GM12865 (cell line): ENCODE data around the gene IGSF9B.
"Not testable (repeated sequence)": the region's sequence is repeated elsewhere in the genome, so short reads cannot be mapped to it uniquely, and the experiment has no call there.

Experiments used
- DNase-seq: peaks from one replicate; pipeline ENCODE4 v3.0.0; 2010; ENCODE audit warnings: low read depth
- H3K4me3 ChIP-seq: 2 replicates; pipeline ENCODE4 v1.5.1; 2011; ENCODE audit warnings: mild to moderate bottlenecking, low read depth, low read length, control low read depth
- CTCF ChIP-seq: IDR thresholded peaks from 2 replicates; pipeline ENCODE4 v1.5.1; 2011; ENCODE audit warnings: low read length, control low read depth, low read depth, inconsistent platforms; ENCODE audit not compliant: insufficient read depth; ENCODE audit errors: missing control alignments

IGSF9B gene

DNA sequence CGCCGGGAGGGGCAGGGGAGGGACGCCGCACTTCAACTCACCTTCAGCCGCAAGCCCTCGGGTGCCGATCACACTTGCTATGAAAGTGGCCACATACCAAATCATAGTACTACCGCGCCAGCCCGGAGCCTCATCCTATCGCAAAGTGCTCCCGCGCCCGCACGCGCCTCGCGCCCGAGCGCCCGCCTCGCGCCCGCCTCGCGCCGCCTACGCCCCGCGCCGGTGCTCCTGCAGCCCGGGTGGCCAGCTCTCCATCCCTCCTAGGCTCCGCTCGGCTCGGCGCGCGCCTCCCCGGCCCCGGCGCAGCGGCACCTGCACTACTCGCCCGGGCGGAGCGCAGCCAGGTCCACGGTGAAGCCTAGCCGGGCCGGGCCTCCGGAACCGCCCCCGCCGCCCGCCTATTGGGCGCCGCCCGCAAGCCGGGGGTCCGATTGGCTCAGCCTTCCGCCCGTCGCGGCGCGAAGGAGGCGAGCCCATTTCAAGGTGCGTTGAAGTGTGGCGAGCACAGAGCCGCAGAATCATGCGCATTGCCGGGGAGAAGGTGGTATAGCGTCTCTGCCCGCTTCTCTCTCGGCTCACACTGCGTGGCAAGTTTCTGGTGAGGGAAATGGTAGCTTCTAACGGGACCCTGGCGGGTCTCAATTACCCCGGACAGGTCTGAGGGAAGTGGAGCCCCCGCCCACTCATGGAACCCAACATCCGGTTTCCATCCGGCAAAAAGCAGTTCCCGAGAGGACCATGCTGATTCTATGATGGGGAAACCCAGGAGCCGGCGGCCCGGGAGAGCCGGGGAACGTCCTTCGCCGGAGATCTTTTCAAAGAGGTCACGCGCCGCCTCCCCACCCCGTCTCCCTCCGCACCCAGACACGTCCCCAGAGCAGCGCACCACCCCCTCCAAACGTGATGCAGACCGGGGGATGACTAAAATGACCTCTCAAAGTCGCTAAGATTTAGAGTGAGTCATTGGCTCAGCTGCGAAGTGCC lies at the start of gene IGSF9B:
Gene IGSF9B, minus strand, starts transcription at position 319 of the 984 bp plus-strand sequence. Its CDS starts 214 bp downstream, at position 105.
- peak within 1 kb of the TSS; percentile 59 for H3K4me3 ChIP-seq
- no peak for TF ChIP-seq CTCF
- peak; percentile 87 for DNase-seq

- H3K4me3 ChIP-seq = no peak overlapping the region
- DNase-seq = no peak
- TF ChIP-seq CTCF = no peak
These were observed 47.9 kb upstream of the IGSF9B start for GRCh38 chr11:134004496-134005172.

DNA sequence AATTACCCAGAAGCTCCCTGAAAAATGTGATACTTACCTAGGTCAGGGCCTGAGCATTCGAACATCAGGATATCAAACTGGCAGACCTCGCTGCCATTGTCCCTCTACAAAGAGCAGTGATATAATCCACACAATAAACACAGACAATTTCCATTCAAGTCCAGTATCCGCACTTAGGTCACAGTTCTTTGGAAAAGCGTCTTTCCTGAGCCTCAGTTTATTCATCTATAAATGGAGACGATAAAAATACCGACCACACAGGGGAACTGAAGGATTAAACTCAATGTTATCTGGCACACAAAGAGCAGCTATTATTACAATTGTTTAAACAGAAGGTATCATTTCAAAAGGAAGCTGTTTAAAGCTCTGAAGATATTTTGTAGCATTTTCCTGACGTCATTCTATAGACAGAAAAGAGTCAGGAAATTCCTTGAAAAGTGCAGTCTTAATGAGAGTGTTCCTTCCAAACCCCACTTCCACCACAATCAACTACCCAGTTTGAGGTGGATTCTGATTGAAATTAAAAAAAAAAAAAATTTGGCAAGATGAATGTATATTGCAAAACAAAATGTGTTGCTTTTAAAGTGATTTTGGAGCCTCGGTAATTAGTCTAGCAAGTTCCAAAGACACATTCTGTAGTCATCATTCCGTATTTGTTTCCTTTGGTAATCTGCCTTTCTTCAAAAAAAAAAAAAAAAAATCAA lies 47.2 kb upstream of the IGSF9B start:
- DNase-seq = no peak
- no peak overlapping the region for H3K4me3 ChIP-seq
- TF ChIP-seq CTCF = no peak

- DNase-seq, H3K4me3 ChIP-seq: not testable (repeated sequence)
These were observed 46.1 kb upstream of the IGSF9B start for GRCh38 chr11:134002819-134003218.

GRCh38 chr11:134002338-134002737 lies 45.6 kb upstream of the IGSF9B start:
- not testable (repeated sequence) for H3K4me3 ChIP-seq, DNase-seq

DNA sequence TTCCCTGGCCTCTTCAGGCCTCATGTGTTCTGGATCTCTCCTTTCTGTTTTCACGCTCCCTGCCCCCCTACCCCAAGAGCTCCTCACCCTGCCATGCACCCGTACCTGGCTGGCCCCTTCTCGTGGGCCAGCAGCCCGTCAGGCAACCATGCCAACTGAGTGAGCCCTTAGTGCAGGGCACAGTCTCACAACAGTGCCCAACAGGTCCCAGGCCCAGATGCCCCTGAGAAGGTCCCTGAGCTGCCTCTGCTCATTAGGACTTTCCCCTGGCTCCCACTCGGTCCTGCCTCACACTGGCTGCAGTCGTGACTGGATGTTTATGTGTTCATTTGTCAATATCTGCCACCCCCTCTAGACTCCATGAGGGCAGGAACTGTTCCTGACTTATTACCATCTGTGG lies 44.8 kb upstream of the IGSF9B start:
- no peak for TF ChIP-seq CTCF
- DNase-seq = no peak

GRCh38 chr11:134001088-134001487 lies 44.3 kb upstream of the IGSF9B start:
- no peak for TF ChIP-seq CTCF
- DNase-seq = no peak
- no peak overlapping the region for H3K4me3 ChIP-seq

More for the DNA sequence above, 44.8 kb upstream of the IGSF9B start:
- H3K4me3 ChIP-seq = no peak overlapping the region
